Neural progenitor cell (in vitro differentiated cells): ENCODE data around the gene ATP6V1G1. TPM values are rescaled to one million over a fixed set of nuclear protein-coding genes. Genes with fewer than 3 reads are reported as not detected.

Experiments
- DNase-seq: peaks from one replicate; pipeline ENCODE4 v3.0.0-alpha.2; 2016; ENCODE audit warnings: low spot score
- H2AFZ ChIP-seq: fragments of 200-600 bp; sonication (generic); replicated peaks from 2 replicates; pipeline ENCODE4 v1.6.1; 2016; ENCODE audit warnings: antibody characterized with exemption
- H3F3A ChIP-seq: fragments of 200-600 bp; sonication (generic); 2 replicates; pipeline ENCODE4 v1.6.1; 2016; ENCODE audit warnings: antibody characterized with exemption, low read depth
- H3K27ac ChIP-seq: fragments of 200-600 bp; sonication (generic); 2 replicates; pipeline ENCODE4 v1.5.1; 2016; ENCODE audit warnings: mild to moderate bottlenecking
- H3K27me3 ChIP-seq: fragments of 200-600 bp; sonication (generic); 2 replicates; pipeline ENCODE4 v1.6.1; 2016; ENCODE audit warnings: mild to moderate bottlenecking, moderate library complexity
- H3K36me3 ChIP-seq: fragments of 200-600 bp; sonication (generic); 2 replicates; pipeline ENCODE4 v1.5.1; 2016
- H3K4me1 ChIP-seq: fragments of 200-600 bp; sonication (generic); 2 replicates; pipeline ENCODE4 v1.6.1; 2016; ENCODE audit warnings: mixed run types
- H3K4me2 ChIP-seq: fragments of 200-600 bp; sonication (generic); 2 replicates; pipeline ENCODE4 v1.6.1; 2016
- H3K4me3 ChIP-seq: fragments of 200-600 bp; sonication (generic); 2 replicates; pipeline ENCODE4 v1.5.1; 2016
- H3K79me2 ChIP-seq: fragments of 200-600 bp; sonication (generic); 2 replicates; pipeline ENCODE4 v1.6.1; 2016; ENCODE audit warnings: low read depth
- H3K9ac ChIP-seq: fragments of 200-600 bp; sonication (generic); 2 replicates; pipeline ENCODE4 v1.6.1; 2016
- H3K9me3 ChIP-seq: fragments of 200-600 bp; sonication (generic); 2 replicates; pipeline ENCODE4 v1.5.1; 2016; ENCODE audit warnings: low read depth
- H4K20me1 ChIP-seq: fragments of 200-600 bp; sonication (generic); 2 replicates; pipeline ENCODE4 v1.6.1; 2016; ENCODE audit warnings: low read depth
- H3K27ac Mint-ChIP-seq: 3 replicates; pipeline ENCODE4 v1.8.0; 2021; ENCODE audit warnings: mixed read lengths
- H3K27me3 Mint-ChIP-seq: 2 replicates; pipeline ENCODE4 v1.8.0; 2022; ENCODE audit warnings: low read depth, mild to moderate bottlenecking, inconsistent platforms, moderate library complexity, mixed read lengths; ENCODE audit not compliant: insufficient read depth
- H3K36me3 Mint-ChIP-seq: 3 replicates; pipeline ENCODE4 v1.8.0; 2021; ENCODE audit warnings: mixed read lengths
- H3K4me1 Mint-ChIP-seq: 3 replicates; pipeline ENCODE4 v1.8.0; 2021; ENCODE audit warnings: mixed read lengths
- H3K4me3 Mint-ChIP-seq: 3 replicates; pipeline ENCODE4 v1.8.0; 2021; ENCODE audit warnings: mild to moderate bottlenecking, moderate library complexity, mixed read lengths
- H3K9me3 Mint-ChIP-seq: 3 replicates; pipeline ENCODE4 v1.8.0; 2020; ENCODE audit warnings: mixed read lengths
- CTCF ChIP-seq: fragments of 200-600 bp; sonication (generic); IDR thresholded peaks from 2 replicates; pipeline ENCODE4 v1.5.1; 2017; ENCODE audit warnings: antibody characterized with exemption, mild to moderate bottlenecking
- EZH2 ChIP-seq: fragments of 200-600 bp; sonication (generic); IDR thresholded peaks from 2 replicates; pipeline ENCODE4 v1.6.1; 2017; ENCODE audit warnings: antibody characterized with exemption, mild to moderate bottlenecking, moderate library complexity
- EZH2phosphoT487 ChIP-seq: fragments of 200-600 bp; sonication (generic); IDR thresholded peaks from 2 replicates; pipeline ENCODE4 v1.6.1; 2017; ENCODE audit warnings: antibody characterized with exemption
- total RNA-seq: library from RNA; depleted of rRNA; stranded (reverse); fragments of >200 nt; gene quantifications from 2 replicates; pipeline ENCODE4 v1.2.3, GENCODE V29; 2015; ENCODE audit warnings: low replicate concordance

Gene ATP6V1G1
- total RNA-seq, 1 donor from 2014 or later = 253 TPM

GRCh38 chr9:114616684-114617520 lies 29.3 kb downstream of the ATP6V1G1 start:
- peaks cover 4% of the 10 kb centered on the region for H3F3A ChIP-seq
- no peaks in the 10 kb centered on the region for H3K9me3 ChIP-seq
- H3K27ac ChIP-seq = no peak overlapping the region
- no peaks in the 10 kb centered on the region for H3K36me3 ChIP-seq
- H3K4me2 ChIP-seq = no peak overlapping the region
- no peak for DNase-seq
- H3K27ac Mint-ChIP-seq = no peak overlapping the region
- H2AFZ ChIP-seq = no peak overlapping the region
- peaks cover 9% of the 10 kb centered on the region for H3K4me1 Mint-ChIP-seq
- no peaks in the 10 kb centered on the region for H3K4me1 ChIP-seq
- no peak overlapping the region for H3K4me3 ChIP-seq
- no peaks in the 10 kb centered on the region for H3K79me2 ChIP-seq
- H3K27me3 ChIP-seq = peaks cover 11% of the 10 kb centered on the region
- H3K36me3 Mint-ChIP-seq = no peaks in the 10 kb centered on the region
- H3K27me3 Mint-ChIP-seq = peaks cover 4% of the 10 kb centered on the region
- no peak for TF ChIP-seq CTCF
- no peak for TF ChIP-seq EZH2phosphoT487
- no peak for TF ChIP-seq EZH2
- no peaks in the 10 kb centered on the region for H3K9me3 Mint-ChIP-seq
- no peak overlapping the region for H3K9ac ChIP-seq
- H4K20me1 ChIP-seq = no peaks in the 10 kb centered on the region
- no peak overlapping the region for H3K4me3 Mint-ChIP-seq

- Histone ChIP-seq H3F3A (no peaks in the 10 kb centered on the region), H3K9me3 (no peaks in the 10 kb centered on the region), H3K4me2 (no peak overlapping the region), H3K4me3 (no peak overlapping the region), H3K36me3 (no peaks in the 10 kb centered on the region), H3K27me3 (no peaks in the 10 kb centered on the region), H4K20me1 (no peaks in the 10 kb centered on the region), H2AFZ (no peak overlapping the region), H3K4me1 (no peaks in the 10 kb centered on the region), H3K27ac (no peak overlapping the region), H3K9ac (no peak overlapping the region), H3K79me2 (no peaks in the 10 kb centered on the region)
- Mint-ChIP-seq H3K27me3 (peaks cover 3% of the 10 kb centered on the region), H3K4me3 (no peak overlapping the region), H3K36me3 (no peaks in the 10 kb centered on the region), H3K4me1 (no peaks in the 10 kb centered on the region), H3K27ac (no peak overlapping the region), H3K9me3 (no peaks in the 10 kb centered on the region)
- no peak for DNase-seq
- no peak for TF ChIP-seq EZH2phosphoT487
- TF ChIP-seq EZH2 = no peak
- no peak for TF ChIP-seq CTCF
Measured at GRCh38 chr9:114619191-114619761, 31.7 kb downstream of the ATP6V1G1 start.

- Histone ChIP-seq H3K4me2 (no peak overlapping the region), H3F3A (no peaks in the 10 kb centered on the region), H3K27ac (no peak overlapping the region), H3K9me3 (no peaks in the 10 kb centered on the region), H2AFZ (no peak overlapping the region), H3K9ac (no peak overlapping the region), H3K79me2 (no peaks in the 10 kb centered on the region), H3K4me1 (no peaks in the 10 kb centered on the region), H3K27me3 (no peaks in the 10 kb centered on the region), H4K20me1 (no peaks in the 10 kb centered on the region), H3K4me3 (no peak overlapping the region), H3K36me3 (no peaks in the 10 kb centered on the region)
- Mint-ChIP-seq H3K27ac (no peak overlapping the region), H3K9me3 (no peaks in the 10 kb centered on the region), H3K27me3 (no peaks in the 10 kb centered on the region), H3K4me1 (no peaks in the 10 kb centered on the region), H3K36me3 (no peaks in the 10 kb centered on the region), H3K4me3 (no peak overlapping the region)
- no peak for DNase-seq
- TF ChIP-seq EZH2 = no peak
- TF ChIP-seq CTCF = no peak
- TF ChIP-seq EZH2phosphoT487 = no peak
Measured at GRCh38 chr9:114621561-114621960, 34.0 kb downstream of the ATP6V1G1 start.
